Transverse colon (tissue), 4 donors: ENCODE data around the gene NUP155. TPM values are rescaled to one million over a fixed set of nuclear protein-coding genes. Genes with fewer than 3 reads are reported as not detected.
A peak's percentile ranks its signal among the peaks of the same experiment; 100 is the strongest.
"Not testable (repeated sequence)": the region's sequence is repeated elsewhere in the genome, so short reads cannot be mapped to it uniquely, and the experiment has no call there.

Source experiments
- DNase-seq: peaks from one replicate; pipeline ENCODE4 v3.0.0-alpha.2; 2019
- H3K27ac ChIP-seq, 4 donors: fragments of 200-600 bp; sonication (generic); 2 replicates each; pipeline ENCODE4 v1.5.1; 2016 to 2018; ENCODE audit warnings: inconsistent platforms in 4 of 4
- H3K27me3 ChIP-seq: fragments of 200-600 bp; sonication (generic); 2 replicates; pipeline ENCODE4 v1.5.1; 2017; ENCODE audit warnings: inconsistent platforms
- H3K36me3 ChIP-seq, 4 donors: fragments of 200-600 bp; sonication (generic); 2 replicates each; pipeline ENCODE4 v1.5.1; 2017 to 2019; ENCODE audit warnings: inconsistent platforms in 4 of 4
- H3K4me1 ChIP-seq, 4 donors: fragments of 200-600 bp; sonication (generic); 2 replicates each; pipeline ENCODE4 v1.5.1; 2017 to 2020; ENCODE audit warnings: inconsistent platforms in 4 of 4
- H3K4me3 ChIP-seq, 4 donors: fragments of 200-600 bp; sonication (generic); 1 replicate in 1 of 4; 2 replicates in 3 of 4; pipeline versions ENCODE4 v1.5.1 to v1.6.1; 2017 to 2019; ENCODE audit warnings: inconsistent platforms in 4 of 4
- H3K9me3 ChIP-seq, 2 donors: fragments of 200-600 bp; sonication (generic); 2 replicates each; pipeline ENCODE4 v1.5.1; 2017 to 2019; ENCODE audit warnings: inconsistent platforms in 2 of 2
- CTCF ChIP-seq, 5 experiments: fragments of 200-600 bp in 3 of 5; fragments of 450-650 bp in 2 of 5; sonication (generic) in 3 of 5; IDR thresholded peaks; 1 replicate in 2 of 5; 2 replicates in 3 of 5; pipeline ENCODE4 v1.5.1; 2016 to 2017; ENCODE audit warnings: antibody characterized with exemption in 5 of 5, inconsistent platforms in 3 of 5, mild to moderate bottlenecking in 2 of 5, moderate library complexity in 1 of 5
- EP300 ChIP-seq: sonication (generic); formaldehyde crosslinking; IDR thresholded peaks from one replicate; pipeline ENCODE4 v1.6.1; 2017; ENCODE audit warnings: antibody characterized with exemption, low read depth
- POLR2A ChIP-seq: fragments of 450-650 bp; IDR thresholded peaks from one replicate; pipeline ENCODE4 v1.6.1; 2016; ENCODE audit warnings: antibody characterized with exemption, mild to moderate bottlenecking, moderate library complexity
- POLR2AphosphoS5 ChIP-seq, 3 donors: sonication (generic); formaldehyde crosslinking; IDR thresholded peaks; one replicate each; pipeline ENCODE4 v1.6.1; 2016; ENCODE audit warnings: antibody characterized with exemption in 3 of 3
- WGBS, 2 donors: methylation state at CpG; one replicate each; pipeline ENCODE4 v1.1.5; 2018; ENCODE audit warnings: low coverage in 1 of 2; 5-methylcytosine and 5-hydroxymethylcytosine counted together
- in situ Hi-C, 4 donors: fragments of 200-750 bp; cut with MboI; loops; one replicate each; pipeline versions ENCODE4 v1.15.0 to v1.15.1; 2017; ENCODE audit warnings: low sequenced_read_pairs in 3 of 4, low pct_ligation_motif_present in 1 of 4, low pct_unique_long_range_greater_than_20kb in 1 of 4
- intact Hi-C: fragments of 100-400 bp; cut with DNase I; formaldehyde crosslinking; loops from one replicate; pipeline ENCODE4 v1.15.1; 2023; ENCODE audit warnings: low total_unique reads
- total RNA-seq, 4 donors: library from RNA; depleted of rRNA; stranded (reverse); fragments of >200 nt; gene quantifications; one replicate each; pipeline ENCODE4 v1.1.0, GENCODE V29; 2016

The NUP155 gene
- total RNA-seq, 4 donors from 2014 or later: 13.1 to 20.6 (median 17.3) TPM

GRCh38 chr5:37283214-37283820, 87.6 kb downstream of the NUP155 start:
- Histone ChIP-seq H3K36me3 (no peaks in the 10 kb centered on the region), H3K4me3 (no peak overlapping the region), H3K27ac (no peak overlapping the region), H3K4me1 (no peaks in the 10 kb centered on the region), H3K9me3 (peaks cover 4 to 6% of the 10 kb centered on the region in 2 donors), H3K27me3 (no peaks in the 10 kb centered on the region)
- in situ Hi-C loops (no loop called here), intact Hi-C loops (no loop called here)
- WGBS, 2 donors: 84 to 100% methylated on average over 2 to 5 of the region's 5 CpGs
- TF ChIP-seq POLR2AphosphoS5 (IDR thresholded peaks at IDR 0.05) (no peak), POLR2A (no peak)
- no peak for DNase-seq

GRCh38 chr5:37275511-37275910, 95.4 kb downstream of the NUP155 start:
- DNase-seq: no peak
- TF ChIP-seq EP300 (no peak), POLR2A (no peak), POLR2AphosphoS5 (IDR thresholded peaks at IDR 0.05) (no peak), CTCF (IDR thresholded peaks at IDR 0.05) (no peak)
- H3K27ac ChIP-seq: no peak overlapping the region
- no peaks in the 10 kb centered on the region for H3K4me1 ChIP-seq
- no peaks in the 10 kb centered on the region for H3K27me3 ChIP-seq
- no peaks in the 10 kb centered on the region for H3K36me3 ChIP-seq
- in situ Hi-C loops (no loop called here), intact Hi-C loops (no loop called here)
- 77 to 78% methylated on average over 2 of the region's 2 CpGs for WGBS, 2 donors
- H3K4me3 ChIP-seq: no peak overlapping the region
- H3K9me3 ChIP-seq: peaks cover 4 to 6% of the 10 kb centered on the region in 2 donors

GRCh38 chr5:37272511-37272910, 98.4 kb downstream of the NUP155 start:
- Histone ChIP-seq H3K4me1 (no peaks in the 10 kb centered on the region), H3K36me3 (no peaks in the 10 kb centered on the region), H3K27ac (no peak overlapping the region), H3K27me3 (no peaks in the 10 kb centered on the region), H3K4me3 (no peak overlapping the region), H3K9me3 (no peaks in the 10 kb centered on the region)
- TF ChIP-seq EP300: no peak
- no peak for TF ChIP-seq POLR2AphosphoS5 (IDR thresholded peaks at IDR 0.05)
- TF ChIP-seq POLR2A: no peak
- no peak for TF ChIP-seq CTCF (IDR thresholded peaks at IDR 0.05)
- intact Hi-C loops: no loop called here
- WGBS, 2 donors: 68 to 71% methylated on average over 1 of the region's 1 CpG
- in situ Hi-C loops: no loop called here
- DNase-seq: peak; percentile 30

- intact Hi-C loops, in situ Hi-C loops: not testable (repeated sequence)
These were observed 102.8 kb downstream of the NUP155 start for GRCh38 chr5:37268100-37268499.

GRCh38 chr5:37255774-37256358, 115.0 kb downstream of the NUP155 start:
- no peak for DNase-seq
- 93 to 97% methylated on average over 4 of the region's 4 CpGs for WGBS, 2 donors
- no peaks in the 10 kb centered on the region for H3K9me3 ChIP-seq

More at GRCh38 chr5:37268100-37268499, 102.8 kb downstream of the NUP155 start:
- not testable (repeated sequence) for H3K36me3 ChIP-seq, H3K27me3 ChIP-seq, H3K4me3 ChIP-seq, H3K27ac ChIP-seq, H3K4me1 ChIP-seq, DNase-seq, H3K9me3 ChIP-seq

More at GRCh38 chr5:37255774-37256358, 115.0 kb downstream of the NUP155 start:
- no peaks in the 10 kb centered on the region for H3K4me1 ChIP-seq
- no peak for TF ChIP-seq POLR2AphosphoS5 (IDR thresholded peaks at IDR 0.05)
- TF ChIP-seq POLR2A: no peak
- no peak for TF ChIP-seq CTCF (IDR thresholded peaks at IDR 0.05)
- TF ChIP-seq EP300: no peak
- intact Hi-C loops: no loop called here
- no peaks in the 10 kb centered on the region for H3K27me3 ChIP-seq
- no peaks in the 10 kb centered on the region for H3K36me3 ChIP-seq
- H3K27ac ChIP-seq: no peak overlapping the region
- no peak overlapping the region for H3K4me3 ChIP-seq
- in situ Hi-C loops: no loop called here
